Measurements from ENCODE around the gene DVL1.
A peak's percentile ranks its signal among the peaks of the same experiment; 100 is the strongest.
"Not testable (repeated sequence)": the region's sequence is repeated elsewhere in the genome, so short reads cannot be mapped to it uniquely, and the experiment has no call there.

DVL1 gene

GRCh38 chr1:1373815-1374588, 24.8 kb upstream of the DVL1 start:
- DNase-seq (ENCODE audit: low spot score) = no peak

- DNase-seq (ENCODE audit: low spot score) = no peak
Observed at GRCh38 chr1:1373051-1373814, 24.0 kb upstream of the DVL1 start.

DNA sequence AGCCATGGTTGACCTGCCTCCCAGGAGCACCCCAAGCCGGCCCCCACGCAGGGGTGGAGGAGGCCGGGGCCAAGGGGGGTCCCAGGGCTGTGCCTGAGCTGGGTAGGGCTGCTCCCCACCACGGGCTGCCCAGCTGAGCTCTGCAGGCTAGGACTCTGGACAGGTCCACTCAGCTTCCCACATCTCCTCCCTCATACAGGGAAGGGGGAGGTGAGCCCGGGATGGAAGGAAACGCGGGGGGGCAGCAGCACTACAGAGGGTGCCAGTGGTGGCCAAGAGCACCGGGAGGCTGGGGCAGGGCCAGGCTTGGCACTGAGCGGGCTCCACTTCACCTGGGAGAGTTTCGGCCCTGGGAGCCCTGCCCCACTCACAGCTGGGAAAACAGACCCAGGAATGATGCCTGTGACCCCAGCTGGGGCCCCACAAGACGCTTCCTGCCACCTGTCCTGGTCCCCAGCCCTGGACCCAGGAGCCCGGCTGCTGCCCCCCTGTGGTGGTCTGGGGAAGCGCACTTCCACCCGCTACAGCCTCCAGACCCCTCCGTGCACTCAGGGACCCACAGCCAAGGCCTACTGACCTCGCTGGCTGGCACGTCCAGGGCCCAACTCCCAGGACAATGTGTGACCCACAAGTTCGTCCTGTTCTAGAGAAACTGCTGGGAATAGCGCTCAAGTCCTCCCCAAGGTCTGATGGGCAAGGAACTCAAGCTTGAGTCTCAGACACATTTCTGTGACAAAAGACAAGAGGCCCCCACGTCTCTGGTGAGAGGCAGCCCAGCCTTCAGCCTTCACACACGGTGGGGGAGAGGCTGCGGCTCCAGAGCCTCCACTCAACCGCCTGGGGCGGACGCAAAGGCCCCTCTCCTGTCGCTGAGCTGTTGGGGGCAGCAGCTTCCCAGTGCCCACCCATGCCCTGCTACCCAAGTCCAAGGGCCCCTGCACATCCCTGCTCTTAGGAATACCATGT, 22.8 kb upstream of the DVL1 start:
- DNase-seq (ENCODE audit: low spot score) = peak; percentile 88

DNA sequence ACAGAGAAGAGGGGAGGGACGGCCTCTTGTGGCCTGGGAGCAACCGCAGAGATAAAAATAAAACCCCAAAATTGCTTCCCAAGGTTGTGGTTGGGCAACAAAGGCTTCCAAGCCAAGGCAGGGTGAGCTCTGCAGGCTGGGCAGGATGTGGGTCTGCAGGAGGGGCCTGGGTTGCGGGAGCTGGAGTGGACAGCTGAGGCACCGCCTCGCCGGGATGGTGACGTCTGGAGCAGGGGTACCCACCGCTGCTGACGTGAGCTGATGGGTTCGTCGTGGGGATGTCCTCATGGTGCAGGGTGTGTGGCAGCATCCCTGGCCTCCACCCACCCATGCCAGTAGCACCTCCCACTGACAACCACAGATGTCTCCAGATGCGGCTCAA, 22.1 kb upstream of the DVL1 start:
- DNase-seq (ENCODE audit: low spot score) = peak; percentile 44

DNA sequence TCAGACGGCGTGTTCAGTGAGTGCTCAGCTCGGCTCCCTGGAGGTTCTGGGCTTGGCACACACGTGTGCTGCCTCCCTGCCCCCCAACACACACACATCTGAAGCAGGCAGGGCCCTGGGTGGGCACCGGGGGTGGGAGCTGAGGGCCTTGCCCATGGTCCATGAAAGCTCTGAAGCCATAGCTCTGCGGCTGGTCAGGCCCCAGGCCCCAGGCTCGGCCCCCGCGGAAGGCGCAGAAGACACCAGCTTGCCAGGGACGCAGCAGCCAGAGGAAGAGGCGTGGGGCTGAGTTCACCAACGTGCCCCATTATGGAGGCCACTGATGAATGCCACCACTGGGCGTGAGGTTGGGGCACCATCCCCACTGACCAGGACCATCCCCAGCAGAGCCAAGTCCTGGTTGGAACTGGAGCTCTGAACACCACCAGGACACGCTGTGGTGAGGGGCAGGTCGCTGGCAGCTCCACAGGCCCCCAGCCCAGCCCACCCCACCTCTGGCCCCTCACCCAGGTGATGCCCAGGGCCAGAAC, 21.6 kb upstream of the DVL1 start:
- peak; percentile 43 for DNase-seq (ENCODE audit: low spot score)

- not testable (repeated sequence) for DNase-seq (ENCODE audit: low spot score)
Observed at GRCh38 chr1:1370094-1370493, 20.9 kb upstream of the DVL1 start.

GRCh38 chr1:1367315-1367714, 18.1 kb upstream of the DVL1 start:
- DNase-seq (ENCODE audit: low spot score) = no peak

GRCh38 chr1:1366699-1367066, 17.5 kb upstream of the DVL1 start:
- DNase-seq (ENCODE audit: low spot score) = no peak

GRCh38 chr1:1365875-1366698, 16.9 kb upstream of the DVL1 start:
- DNase-seq (ENCODE audit: low spot score) = no peak

DNA sequence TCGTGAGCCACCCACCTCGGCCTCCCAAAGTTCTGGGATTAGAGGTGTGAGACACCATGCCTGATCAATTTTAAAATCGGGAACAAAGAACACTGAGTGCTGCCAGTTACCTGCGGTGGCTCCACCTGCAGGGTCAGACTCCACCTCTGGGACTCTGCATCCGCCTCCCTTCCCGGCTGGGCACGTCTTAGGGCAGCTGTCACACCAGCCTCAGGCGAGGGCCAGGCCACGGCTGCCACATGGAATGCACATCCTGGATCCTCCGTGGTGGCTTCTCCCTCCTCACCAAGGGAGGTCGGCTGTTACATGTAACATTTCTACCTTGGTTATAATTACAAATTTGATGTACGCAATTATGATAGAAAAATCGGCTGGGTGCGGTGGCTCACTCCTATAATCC, 15.0 kb upstream of the DVL1 start:
- DNase-seq (ENCODE audit: low spot score) = no peak

DNA sequence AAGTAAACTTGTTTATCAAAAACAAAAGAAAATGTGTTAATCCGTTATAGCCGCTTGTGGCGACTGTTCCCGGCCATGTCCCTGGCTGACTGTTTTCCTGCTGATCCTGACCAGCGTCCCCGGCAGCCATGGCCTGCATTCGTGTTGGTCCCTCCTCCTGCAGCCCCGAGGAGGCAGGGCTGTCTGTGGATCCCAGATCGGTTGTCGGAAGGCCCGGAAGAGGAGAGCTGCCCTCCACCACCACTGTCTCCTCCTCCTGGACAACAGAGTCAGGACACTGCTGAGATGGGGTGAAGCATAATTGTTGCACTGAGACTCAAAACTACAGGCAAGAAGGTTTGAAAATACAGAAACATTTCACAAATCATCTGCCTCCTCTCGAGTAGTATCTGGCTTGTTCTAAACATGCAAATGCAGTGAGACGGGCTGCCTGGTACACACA, 12.8 kb upstream of the DVL1 start:
- DNase-seq (ENCODE audit: low spot score) = peak; percentile 60

DNA sequence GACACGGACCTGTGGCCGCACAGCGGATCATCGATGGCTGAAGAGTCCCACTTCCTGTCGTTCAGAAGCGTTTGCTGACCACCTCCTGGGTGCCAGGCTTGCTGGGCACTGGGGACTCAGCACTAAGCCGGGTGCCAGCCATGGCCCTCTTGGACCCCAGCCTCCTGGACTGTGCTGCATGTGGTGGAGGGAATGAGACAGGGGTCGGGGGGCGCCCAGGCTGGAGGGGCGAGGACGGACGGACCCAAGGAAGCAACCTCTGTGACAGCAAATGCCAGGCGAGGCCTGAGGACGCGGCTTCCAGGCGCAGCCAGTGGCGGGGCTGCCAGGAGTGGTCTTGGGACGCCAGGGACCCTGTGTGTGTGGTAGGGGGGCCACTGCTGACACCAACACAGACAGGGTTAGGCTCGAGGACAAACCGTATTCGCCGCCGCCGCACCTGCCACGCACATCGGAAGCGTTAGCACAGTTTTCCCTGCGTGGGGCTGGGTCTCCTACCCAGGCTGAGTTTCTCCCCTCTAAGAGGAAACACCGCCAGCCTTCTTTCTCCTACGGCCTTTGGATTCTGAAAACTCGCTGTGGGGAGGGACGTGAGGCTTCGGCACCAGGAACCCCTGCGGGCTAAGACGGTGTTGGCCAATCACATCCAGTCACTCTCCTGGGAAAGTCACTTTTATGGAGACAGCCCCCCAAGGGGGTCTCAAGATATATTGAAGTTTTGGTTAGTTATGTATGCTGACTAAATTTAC, 12.2 kb upstream of the DVL1 start:
- DNase-seq (ENCODE audit: low spot score) = peak; percentile 48

GRCh38 chr1:1360506-1361169, 11.4 kb upstream of the DVL1 start:
- DNase-seq (ENCODE audit: low spot score) = peak; percentile 78

DNA sequence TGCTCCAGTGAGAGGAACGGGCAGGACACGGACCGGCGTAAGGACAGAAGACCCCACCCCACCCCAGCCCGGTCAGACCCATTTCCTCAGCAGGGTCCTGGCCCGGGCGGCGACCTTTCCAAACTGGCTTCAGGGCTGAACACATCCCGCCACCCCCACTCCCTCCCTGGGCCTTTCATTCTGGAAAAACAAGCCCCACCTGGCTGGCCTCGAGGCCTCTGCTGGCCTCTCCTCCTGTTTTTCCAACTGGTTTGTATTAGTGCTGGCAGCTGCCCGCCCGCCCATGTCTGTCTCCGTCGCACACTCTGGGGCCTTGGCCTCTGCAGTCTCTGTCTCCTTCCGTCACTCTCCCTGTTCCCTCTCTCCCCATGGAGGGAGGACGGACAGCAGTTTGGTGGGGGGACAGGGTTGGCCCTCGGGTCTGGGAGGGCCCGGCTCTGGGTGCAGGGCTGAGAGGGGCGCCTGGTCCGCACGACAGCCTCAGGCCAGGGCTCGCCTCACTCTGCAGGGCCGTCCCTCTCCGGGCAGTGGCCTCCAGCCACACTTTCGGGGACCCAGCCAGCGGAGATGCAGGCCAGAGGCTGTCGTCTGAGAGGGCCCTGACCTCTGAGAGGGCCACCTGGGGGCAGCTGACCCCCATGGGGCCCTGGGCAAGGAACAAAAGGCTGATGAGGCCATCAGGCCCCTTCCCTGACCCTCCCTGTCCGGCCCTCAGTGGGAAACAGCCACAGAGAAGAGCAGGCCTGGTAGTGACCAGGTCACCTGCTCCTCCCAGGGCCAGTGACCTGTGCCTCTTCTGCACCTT, 10.6 kb upstream of the DVL1 start:
- DNase-seq (ENCODE audit: low spot score) = peak; percentile 75

- no peak for DNase-seq (ENCODE audit: low spot score)
Observed at GRCh38 chr1:1359308-1359663, 10.1 kb upstream of the DVL1 start.

- DNase-seq (ENCODE audit: low spot score) = peak; percentile 74
Observed at GRCh38 chr1:1358433-1359271, 9.4 kb upstream of the DVL1 start, which contains the start of gene MXRA8. TSS of gene MXRA8 (minus strand) at chr1:1358555. CDS start at chr1:1358504, 51 bp downstream.

- DNase-seq (ENCODE audit: low spot score) = no peak
Observed at GRCh38 chr1:1357871-1358432, 8.7 kb upstream of the DVL1 start.

Data from ecto neural progenitor cell (in vitro differentiated cells).